ENCODE results near the gene ZSWIM6.

DNA sequence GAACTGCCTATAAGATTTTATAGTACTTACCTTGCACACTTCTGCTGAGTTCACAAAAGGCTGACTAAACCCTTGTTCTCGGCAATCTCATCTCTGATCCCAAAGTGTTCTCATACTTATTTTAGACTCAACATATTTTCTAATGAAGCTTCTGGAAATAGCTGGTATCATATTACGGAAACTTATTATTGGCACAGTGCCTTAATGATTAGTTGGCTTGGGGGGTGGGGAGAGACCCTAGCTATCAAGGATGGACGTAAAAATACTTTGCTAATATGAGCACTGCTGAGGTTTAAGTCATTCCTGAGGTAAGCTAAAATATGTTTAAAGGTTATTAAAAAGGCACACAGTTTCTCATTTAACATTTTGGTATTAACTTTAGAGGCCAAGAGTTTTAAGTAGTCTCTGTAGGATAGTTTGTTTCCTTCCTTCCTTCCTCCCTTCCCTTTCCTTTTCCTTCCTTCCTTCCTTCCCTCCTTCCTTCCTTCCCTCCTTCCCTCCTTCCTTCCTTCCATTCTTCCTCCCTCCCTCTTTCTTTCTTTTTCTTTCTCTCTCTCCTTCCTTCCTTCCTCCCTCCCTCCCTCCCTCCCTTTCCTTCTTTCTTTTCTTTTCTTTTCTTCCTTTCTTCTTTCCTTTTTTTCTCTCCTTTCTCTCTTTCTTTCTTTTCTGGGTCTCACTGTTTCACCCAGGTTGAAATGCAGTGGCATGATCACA lies 31.5 kb downstream of the ZSWIM6 start:
- TF ChIP-seq, protein P1, sequence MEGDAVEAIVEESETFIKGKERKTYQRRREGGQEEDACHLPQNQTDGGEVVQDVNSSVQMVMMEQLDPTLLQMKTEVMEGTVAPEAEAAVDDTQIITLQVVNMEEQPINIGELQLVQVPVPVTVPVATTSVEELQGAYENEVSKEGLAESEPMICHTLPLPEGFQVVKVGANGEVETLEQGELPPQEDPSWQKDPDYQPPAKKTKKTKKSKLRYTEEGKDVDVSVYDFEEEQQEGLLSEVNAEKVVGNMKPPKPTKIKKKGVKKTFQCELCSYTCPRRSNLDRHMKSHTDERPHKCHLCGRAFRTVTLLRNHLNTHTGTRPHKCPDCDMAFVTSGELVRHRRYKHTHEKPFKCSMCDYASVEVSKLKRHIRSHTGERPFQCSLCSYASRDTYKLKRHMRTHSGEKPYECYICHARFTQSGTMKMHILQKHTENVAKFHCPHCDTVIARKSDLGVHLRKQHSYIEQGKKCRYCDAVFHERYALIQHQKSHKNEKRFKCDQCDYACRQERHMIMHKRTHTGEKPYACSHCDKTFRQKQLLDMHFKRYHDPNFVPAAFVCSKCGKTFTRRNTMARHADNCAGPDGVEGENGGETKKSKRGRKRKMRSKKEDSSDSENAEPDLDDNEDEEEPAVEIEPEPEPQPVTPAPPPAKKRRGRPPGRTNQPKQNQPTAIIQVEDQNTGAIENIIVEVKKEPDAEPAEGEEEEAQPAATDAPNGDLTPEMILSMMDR (IDR thresholded peaks at IDR 0.05) = no peak
- TF ChIP-seq POLR2AphosphoS5 (IDR thresholded peaks at IDR 0.05) = no peak
- TF ChIP-seq EP300 (IDR thresholded peaks at IDR 0.05) = no peak

All from stomach (tissue), 4 donors.